CD4-positive, alpha-beta T cell treated with Interleukin-17A for 4 hours (primary cell): Measurements from ENCODE around the gene PI4KA.
"Not testable (repeated sequence)": the region's sequence is repeated elsewhere in the genome, so short reads cannot be mapped to it uniquely, and the experiment has no call there.

Experiments used
- DNase-seq: peaks from one replicate; pipeline ENCODE4 v3.0.0-alpha.2; 2020; ENCODE audit warnings: mixed read lengths

PI4KA gene

DNA sequence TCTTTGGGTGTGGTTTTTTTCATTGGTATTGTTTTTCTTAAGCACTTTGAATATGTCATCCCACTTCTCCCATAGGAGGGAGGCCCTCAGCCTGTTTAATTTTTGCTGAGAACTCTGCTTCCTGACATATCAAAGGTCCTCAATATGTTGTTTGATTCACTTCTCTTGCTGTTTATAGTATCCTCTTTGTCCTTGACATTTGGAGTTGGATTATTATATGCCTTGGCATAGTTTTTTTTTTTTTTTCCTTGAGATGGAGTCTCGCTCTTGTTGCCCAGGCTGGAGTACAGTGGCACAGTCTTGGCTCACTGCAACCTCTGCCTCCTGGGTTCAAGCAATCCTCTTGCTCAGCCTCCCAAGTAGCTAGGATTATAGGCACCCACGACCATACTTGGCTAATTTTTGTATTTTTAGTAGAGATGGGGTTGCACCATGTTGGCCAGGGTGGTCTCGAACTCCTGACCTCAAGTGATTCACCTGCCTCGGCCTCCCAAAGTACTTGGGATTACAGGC lies 196.0 kb downstream of the PI4KA start:
- not testable (repeated sequence) for DNase-seq

GRCh38 chr22:20661473-20661872 lies 197.1 kb downstream of the PI4KA start:
- no peak for DNase-seq

GRCh38 chr22:20660441-20661054 lies 198.1 kb downstream of the PI4KA start:
- no peak for DNase-seq

DNA sequence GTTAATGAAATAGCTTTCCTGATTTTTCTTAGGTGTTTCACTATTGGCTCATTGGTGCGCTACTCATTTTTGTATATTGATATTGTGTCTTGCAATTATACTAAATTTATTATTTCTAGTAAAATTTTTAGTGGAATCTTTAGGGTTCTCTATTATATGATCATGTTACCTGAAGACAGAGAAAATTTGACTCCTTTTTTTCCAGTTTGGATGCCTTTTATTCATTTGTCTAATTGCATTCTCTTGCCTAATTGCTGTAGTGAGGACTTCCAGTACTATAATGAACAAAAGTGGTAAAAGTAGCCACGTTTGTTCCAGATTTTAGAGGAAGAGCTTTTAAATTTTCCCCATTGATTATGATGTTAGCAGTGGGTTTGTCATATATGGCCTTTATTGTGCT lies 198.7 kb downstream of the PI4KA start:
- no peak for DNase-seq

DNA sequence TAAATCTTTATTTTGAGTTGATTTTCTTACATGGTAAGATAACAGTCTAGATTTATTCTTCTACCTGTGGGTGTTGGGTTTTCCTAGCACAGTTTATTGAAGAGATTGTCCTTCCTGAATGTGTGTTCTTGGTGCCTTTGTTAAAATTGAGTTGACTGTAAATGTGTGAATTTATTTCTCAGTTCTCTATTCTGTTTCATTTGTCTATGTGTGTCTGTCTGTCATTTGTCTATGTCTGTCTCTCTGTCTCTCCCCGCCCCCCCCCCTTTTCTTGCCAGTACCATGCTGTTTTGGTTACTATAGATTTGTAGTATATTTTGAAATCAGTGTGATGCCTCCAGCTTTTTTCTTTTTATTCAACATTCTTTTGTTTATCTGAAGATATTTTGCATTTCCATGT lies 199.4 kb downstream of the PI4KA start:
- DNase-seq = no peak

DNA sequence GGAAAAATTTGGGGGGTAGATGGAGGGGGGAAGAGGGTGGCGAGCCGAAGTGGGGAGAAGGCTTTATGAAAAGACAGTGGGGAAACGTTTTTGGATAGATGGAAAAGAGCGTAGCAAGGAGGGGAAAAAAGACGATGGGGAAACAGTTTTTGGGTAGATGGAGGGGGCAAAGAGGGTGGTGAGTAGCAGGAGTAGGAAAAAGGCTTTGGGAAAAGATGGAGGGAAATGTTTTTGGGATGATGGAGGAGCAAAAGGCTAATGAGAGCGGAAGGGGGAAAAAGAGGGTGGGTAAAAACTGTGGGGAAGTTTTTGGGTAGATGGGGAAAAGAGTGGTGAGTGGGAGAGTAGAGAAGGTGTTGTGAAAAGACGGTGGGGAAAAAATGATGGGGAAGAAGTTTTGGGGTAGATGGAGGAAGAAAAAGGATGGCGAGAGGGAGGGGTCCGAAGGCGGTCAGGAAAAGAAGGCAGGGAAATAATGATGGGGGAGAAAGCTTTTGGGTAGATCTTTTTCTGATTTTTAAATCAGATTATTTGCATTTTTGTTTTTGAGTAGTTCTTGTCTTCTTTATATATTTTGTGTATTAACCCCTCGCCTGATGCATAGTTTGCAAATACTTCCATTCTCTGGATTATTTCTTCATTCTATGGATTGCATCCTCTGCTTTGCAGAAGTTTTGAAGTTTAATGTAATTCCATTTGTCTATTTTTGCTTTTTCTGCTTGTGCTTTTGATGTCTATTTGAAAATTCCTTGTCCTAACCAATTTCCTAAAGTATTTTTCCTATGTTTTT lies 200.0 kb downstream of the PI4KA start:
- no peak for DNase-seq

GRCh38 chr22:20657963-20658362 lies 200.6 kb downstream of the PI4KA start:
- no peak for DNase-seq
